VCaP (cell line): ENCODE measurements around the gene TTC33.

Experiments used
- H3K27ac ChIP-seq: fragments of 450-650 bp; 2 replicates; pipeline ENCODE4 v1.5.1; 2017
- CTCF ChIP-seq: fragments of 450-650 bp; conservative IDR thresholded peaks from 2 replicates; pipeline ENCODE4 v1.5.1; 2017; ENCODE audit warnings: mild to moderate bottlenecking, moderate library complexity

The TTC33 gene

DNA sequence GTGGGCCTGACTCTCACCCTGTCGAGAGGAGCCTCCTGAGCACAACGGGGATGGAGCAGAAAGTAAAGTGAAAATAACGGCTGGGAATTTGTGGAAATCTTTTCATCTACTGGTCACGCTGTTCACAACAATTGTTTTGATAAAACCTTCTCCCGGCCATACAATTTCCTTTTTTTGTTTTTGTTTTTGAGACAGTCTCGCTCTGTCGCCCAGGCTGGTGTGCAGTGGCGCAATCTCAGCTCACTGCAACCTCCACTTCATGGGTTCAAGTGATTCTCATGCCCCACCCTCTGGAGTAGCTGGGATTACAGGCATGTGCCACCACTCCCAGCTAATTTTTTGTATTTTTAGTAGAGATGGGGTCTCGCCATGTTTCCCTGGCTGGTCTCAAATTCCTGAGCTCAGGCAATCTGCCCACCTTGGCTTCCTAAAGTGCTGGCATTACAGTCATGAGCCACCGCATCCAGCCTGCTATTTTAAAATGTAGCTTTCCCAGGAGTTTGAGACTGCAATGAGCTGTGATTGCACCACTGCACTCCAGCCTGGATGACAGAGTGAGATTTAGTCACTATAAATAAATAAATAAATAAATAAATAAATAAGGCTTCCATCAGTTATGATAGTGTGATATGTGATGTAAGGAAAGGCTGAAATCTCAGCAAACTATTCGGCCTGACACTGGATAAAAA, 149.5 kb downstream of the TTC33 start:
- no peak overlapping the region for H3K27ac ChIP-seq
- TF ChIP-seq CTCF: no peak

- H3K27ac ChIP-seq: no peak overlapping the region
- TF ChIP-seq CTCF: no peak
Measured at GRCh38 chr5:40605295-40605958, 150.3 kb downstream of the TTC33 start.

DNA sequence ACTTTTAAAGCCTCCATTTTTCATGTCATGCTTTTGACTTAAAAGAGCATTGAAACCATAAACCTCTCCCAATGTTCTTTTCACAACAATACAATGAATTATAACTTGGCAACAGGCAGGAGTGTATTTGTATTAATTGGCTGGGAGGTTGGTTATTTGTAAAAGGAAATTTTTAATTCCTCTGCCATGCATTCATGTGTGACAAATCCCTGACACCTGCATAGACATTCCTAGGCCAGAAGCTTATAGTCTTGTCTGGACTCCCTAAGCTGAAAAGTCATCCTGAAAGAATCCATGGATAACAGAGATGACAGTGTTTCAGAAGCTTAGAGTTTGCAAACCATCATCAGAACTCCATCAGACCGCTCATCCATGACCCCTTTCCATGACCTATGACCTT, 152.4 kb downstream of the TTC33 start:
- no peak for TF ChIP-seq CTCF
- no peak overlapping the region for H3K27ac ChIP-seq

DNA sequence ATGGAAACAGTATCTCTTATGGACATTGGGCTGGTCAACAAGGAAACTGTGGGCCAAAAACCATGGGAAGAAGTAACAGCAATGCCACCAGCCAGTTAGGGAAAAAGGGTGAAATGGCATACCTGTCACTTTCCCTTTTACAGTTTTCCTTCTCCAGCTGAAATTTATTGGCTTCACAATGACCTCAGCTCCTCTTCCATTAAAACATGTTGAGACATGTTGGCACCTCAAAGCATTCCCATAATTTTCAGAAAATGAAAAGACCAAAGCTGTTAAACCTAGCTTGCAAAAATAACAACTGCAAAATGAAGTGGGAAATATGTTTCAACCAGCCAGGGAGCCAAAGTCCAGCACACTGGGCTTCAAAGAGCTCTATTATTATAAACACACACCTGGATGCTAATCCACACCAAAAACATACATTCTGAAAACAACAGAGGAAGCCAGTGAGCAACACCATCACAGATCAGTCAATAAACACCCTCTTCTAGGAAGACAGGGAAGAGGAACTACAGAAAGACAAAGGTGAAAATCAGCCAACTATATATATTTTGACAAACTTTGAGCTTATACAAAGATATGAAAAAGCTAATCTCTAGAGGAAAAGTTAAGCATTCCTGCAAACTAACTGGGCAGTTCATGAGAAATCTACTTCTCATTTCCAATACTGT, 154.4 kb downstream of the TTC33 start:
- H3K27ac ChIP-seq: no peak overlapping the region

DNA sequence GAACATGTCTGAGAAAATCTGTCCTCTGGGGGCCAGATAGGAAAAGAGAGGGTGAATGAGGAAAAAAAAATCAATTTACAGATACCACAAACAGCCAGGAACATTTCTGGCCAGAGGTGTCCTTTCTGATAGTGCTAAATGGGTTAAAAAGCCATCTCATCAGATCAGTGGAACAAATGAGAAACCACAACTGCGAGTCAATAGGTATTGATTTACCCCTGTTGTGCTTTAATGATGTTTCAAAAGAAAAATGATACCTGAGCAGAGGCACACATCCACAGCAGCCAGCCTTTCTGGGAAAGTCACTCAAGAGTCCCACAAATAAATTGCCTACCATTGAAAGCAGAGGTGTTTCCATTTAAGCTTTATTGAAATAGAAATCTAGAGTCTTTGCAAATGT, 155.4 kb downstream of the TTC33 start:
- H3K27ac ChIP-seq: no peak overlapping the region
- TF ChIP-seq CTCF: no peak

More for the DNA sequence above, 154.4 kb downstream of the TTC33 start:
- TF ChIP-seq CTCF: no peak

DNA sequence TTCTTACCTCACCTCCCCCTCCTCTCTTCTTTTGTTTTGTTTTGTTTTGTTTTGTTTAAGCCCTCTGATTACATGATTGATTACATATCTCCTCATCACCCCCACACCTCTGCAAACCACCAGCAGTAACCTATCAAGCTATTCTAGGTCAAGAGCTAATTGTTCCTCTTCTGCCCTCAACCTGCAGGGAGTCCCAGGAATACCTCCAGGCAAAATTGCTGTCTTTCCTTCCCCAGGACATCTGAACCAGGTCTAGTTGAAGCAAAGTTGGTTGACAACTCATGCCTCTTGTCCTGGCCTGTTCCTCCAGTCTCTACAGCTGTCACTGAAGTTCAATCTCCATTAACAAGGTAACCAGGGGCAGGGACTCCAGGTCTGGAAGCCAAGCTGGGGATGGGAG, 156.1 kb downstream of the TTC33 start:
- no peak for TF ChIP-seq CTCF
- no peak overlapping the region for H3K27ac ChIP-seq

GRCh38 chr5:40594811-40595210, 160.9 kb downstream of the TTC33 start:
- no peak overlapping the region for H3K27ac ChIP-seq
- TF ChIP-seq CTCF: no peak

- peak overlapping the region; percentile 35 for H3K27ac ChIP-seq
Measured at GRCh38 chr5:40591727-40592396, 163.9 kb downstream of the TTC33 start.
